Keratinocyte (primary cell): ENCODE data around the gene SFXN3. TPM values are rescaled to one million over a fixed set of nuclear protein-coding genes. Genes with fewer than 3 reads are reported as not detected.

Experiments used
- DNase-seq: peaks from one replicate; pipeline ENCODE4 v3.0.0-alpha.2; 2011; ENCODE audit warnings: low read depth, missing footprints, low spot score
- FAIRE-seq: peaks from 2 replicates; lab custom pipeline; 2011; peaks lifted over from hg19 to GRCh38; lab: Jason Lieb, UNC
- H2AFZ ChIP-seq: 2 replicates; pipeline ENCODE4 v1.6.0; 2012; ENCODE audit warnings: low read length, control low read depth, inconsistent platforms; ENCODE audit not compliant: control insufficient read depth
- H3K27ac ChIP-seq: 2 replicates; pipeline ENCODE4 v1.5.1; 2011; ENCODE audit warnings: low read length; ENCODE audit not compliant: control insufficient read depth, insufficient read depth
- H3K27me3 ChIP-seq: 3 replicates; pipeline ENCODE4 v1.6.0; 2011; ENCODE audit warnings: low read length; ENCODE audit not compliant: control insufficient read depth, insufficient read depth; ENCODE audit errors: extremely low read depth
- H3K36me3 ChIP-seq, 2 experiments: 2 replicates in 1 of 2; 3 replicates in 1 of 2; pipeline ENCODE4 v1.5.1; 2011; ENCODE audit warnings: low read length in 2 of 2, mild to moderate bottlenecking in 1 of 2; ENCODE audit not compliant: control insufficient read depth in 2 of 2, insufficient read depth in 2 of 2; ENCODE audit errors: extremely low read depth in 1 of 2
- H3K4me1 ChIP-seq: 3 replicates; pipeline ENCODE4 v1.5.1; 2011; ENCODE audit warnings: low read length; ENCODE audit not compliant: control insufficient read depth, insufficient read depth; ENCODE audit errors: extremely low read depth
- H3K4me2 ChIP-seq: 3 replicates; pipeline ENCODE4 v1.6.0; 2011; ENCODE audit warnings: low read depth, low read length; ENCODE audit not compliant: control insufficient read depth, insufficient read depth; ENCODE audit errors: extremely low read depth
- H3K4me3 ChIP-seq, 3 experiments: fragments of 200-600 bp in 1 of 3; sonication (generic) in 1 of 3; 2 replicates in 2 of 3; 3 replicates in 1 of 3; pipeline ENCODE4 v1.5.1; 2011 to 2016; ENCODE audit warnings: low read length in 3 of 3, mild to moderate bottlenecking in 3 of 3, control low read depth in 2 of 3, inconsistent platforms in 1 of 3, low read depth in 1 of 3, mixed read lengths in 1 of 3, mixed run types in 1 of 3, moderate library complexity in 1 of 3; ENCODE audit not compliant: control insufficient read depth in 2 of 3, insufficient read depth in 2 of 3; ENCODE audit errors: extremely low read depth in 1 of 3
- H3K79me2 ChIP-seq: 2 replicates; pipeline ENCODE4 v1.6.0; 2012; ENCODE audit warnings: low read length; ENCODE audit not compliant: control insufficient read depth, insufficient read depth
- H3K9ac ChIP-seq: 3 replicates; pipeline ENCODE4 v1.6.0; 2011; ENCODE audit warnings: low read length; ENCODE audit not compliant: control insufficient read depth, insufficient read depth; ENCODE audit errors: extremely low read depth
- H3K9me1 ChIP-seq: 3 replicates; pipeline ENCODE4 v1.6.0; 2011; ENCODE audit warnings: low read length; ENCODE audit not compliant: control insufficient read depth, insufficient read depth; ENCODE audit errors: extremely low read depth
- H3K9me3 ChIP-seq: 2 replicates; pipeline ENCODE4 v1.5.1; 2012; ENCODE audit warnings: low read depth, low read length; ENCODE audit not compliant: control insufficient read depth
- H4K20me1 ChIP-seq: 3 replicates; pipeline ENCODE4 v1.6.0; 2011; ENCODE audit warnings: low read length; ENCODE audit not compliant: control insufficient read depth, insufficient read depth; ENCODE audit errors: extremely low read depth
- EZH2 ChIP-seq: IDR thresholded peaks from one replicate; pipeline ENCODE4 v1.6.1; 2012; ENCODE audit warnings: inconsistent platforms, mild to moderate bottlenecking, low read length, moderate library complexity
- dilution Hi-C: fragments of 300-500 bp; cut with MboI; formaldehyde crosslinking; loops from one replicate; pipeline ENCODE4 v1.7.0; 2020; ENCODE audit warnings: low sequenced_read_pairs; ENCODE audit not compliant: extremely low pct_ligation_motif_present
- polyA plus RNA-seq, 5 experiments: library from polyadenylated mRNA; depleted of rRNA in 3 of 5; stranded (reverse) in 3 of 5; stranded (forward) in 1 of 5; unstranded in 1 of 5; fragments of >200 nt; gene quantifications; 1 replicate in 1 of 5; 2 replicates in 3 of 5; 3 replicates in 1 of 5; pipeline versions ENCODE4 v1.2.1 to v1.2.3, GENCODE V29; 2011 to 2012; ENCODE audit warnings: missing spikeins in 2 of 5, low read depth in 1 of 5, low replicate concordance in 1 of 5
- TF ChIP-seq, protein P1 (sequence below), 3 experiments: IDR thresholded peaks in 1 of 3; conservative IDR thresholded peaks in 1 of 3; optimal IDR thresholded peaks in 1 of 3; 2 replicates in 2 of 3; 3 replicates in 1 of 3; pipeline versions ENCODE3 to v1.5.1; 2011; ENCODE audit warnings: low read length in 3 of 3, mild to moderate bottlenecking in 3 of 3, moderate library complexity in 2 of 3, control low read depth in 1 of 3, inconsistent platforms in 1 of 3; ENCODE audit not compliant: insufficient read depth in 2 of 3; ENCODE audit errors: extremely low read depth in 1 of 3

Gene SFXN3
- polyA plus RNA-seq, 1 donor (not counting 4 experiments of a cell fraction or from before 2014, with no cell fraction given): 77.0 TPM

DNA sequence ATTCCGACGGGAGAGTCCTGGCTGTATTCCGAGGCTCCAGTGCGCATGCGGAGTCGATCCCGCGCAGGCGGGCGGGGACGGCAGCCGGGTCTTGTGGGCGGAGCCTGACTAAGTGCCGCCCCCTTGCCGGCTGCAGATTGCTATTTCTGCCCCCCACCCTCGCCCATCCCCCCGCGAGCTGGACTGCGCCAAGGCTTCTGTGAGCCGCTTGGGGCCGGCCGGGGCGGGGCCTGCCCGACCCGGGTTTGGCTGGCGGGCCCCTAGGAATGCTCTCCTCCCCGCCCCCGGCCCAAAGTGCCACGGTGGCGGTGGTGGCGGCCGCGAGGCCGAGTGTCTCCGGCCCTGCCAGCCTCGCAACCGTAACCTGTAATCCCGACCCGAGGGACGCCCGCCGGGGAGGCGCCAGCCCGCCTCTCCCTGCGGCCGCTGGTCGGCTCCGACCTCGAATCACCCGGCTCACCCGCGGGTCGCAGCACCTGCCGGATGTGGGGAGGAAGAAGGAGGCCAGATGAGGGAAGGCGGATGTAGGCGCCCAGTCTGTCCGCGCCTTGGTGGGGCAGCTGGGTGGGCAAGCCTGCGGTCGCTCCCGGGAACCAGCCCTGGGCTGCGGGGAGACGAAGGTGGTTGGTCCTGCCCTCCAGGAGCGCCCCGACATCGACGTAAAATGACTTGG lies 30.1 kb downstream of the SFXN3 start:
- Histone ChIP-seq H3K9me1 (no peaks in the 10 kb centered on the region), H3K36me3 (no peaks in the 10 kb centered on the region), H3K4me1 (peaks cover 19% of the 10 kb centered on the region), H3K9ac (peak overlapping the region; percentile 98), H3K79me2 (peaks cover 6% of the 10 kb centered on the region), H4K20me1 (no peaks in the 10 kb centered on the region), H3K4me3 (peak overlapping the region; percentile 85 to 96 (median 95)), H3K9me3 (no peaks in the 10 kb centered on the region), H2AFZ (peak overlapping the region; percentile 100), H3K4me2 (peak overlapping the region; percentile 96), H3K27ac (peak overlapping the region; percentile 97), H3K27me3 (peaks cover 26% of the 10 kb centered on the region)
- no peak for DNase-seq
- no peak for FAIRE-seq
- TF ChIP-seq, protein P1, sequence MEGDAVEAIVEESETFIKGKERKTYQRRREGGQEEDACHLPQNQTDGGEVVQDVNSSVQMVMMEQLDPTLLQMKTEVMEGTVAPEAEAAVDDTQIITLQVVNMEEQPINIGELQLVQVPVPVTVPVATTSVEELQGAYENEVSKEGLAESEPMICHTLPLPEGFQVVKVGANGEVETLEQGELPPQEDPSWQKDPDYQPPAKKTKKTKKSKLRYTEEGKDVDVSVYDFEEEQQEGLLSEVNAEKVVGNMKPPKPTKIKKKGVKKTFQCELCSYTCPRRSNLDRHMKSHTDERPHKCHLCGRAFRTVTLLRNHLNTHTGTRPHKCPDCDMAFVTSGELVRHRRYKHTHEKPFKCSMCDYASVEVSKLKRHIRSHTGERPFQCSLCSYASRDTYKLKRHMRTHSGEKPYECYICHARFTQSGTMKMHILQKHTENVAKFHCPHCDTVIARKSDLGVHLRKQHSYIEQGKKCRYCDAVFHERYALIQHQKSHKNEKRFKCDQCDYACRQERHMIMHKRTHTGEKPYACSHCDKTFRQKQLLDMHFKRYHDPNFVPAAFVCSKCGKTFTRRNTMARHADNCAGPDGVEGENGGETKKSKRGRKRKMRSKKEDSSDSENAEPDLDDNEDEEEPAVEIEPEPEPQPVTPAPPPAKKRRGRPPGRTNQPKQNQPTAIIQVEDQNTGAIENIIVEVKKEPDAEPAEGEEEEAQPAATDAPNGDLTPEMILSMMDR (optimal IDR thresholded peaks at IDR 0.05 in 1 of 3, IDR thresholded peaks at IDR 0.05 in 1 of 3, conservative IDR thresholded peaks at IDR 0.05 in 1 of 3; ENCODE audit: extremely low read depth in 1 of 3, insufficient read depth in 2 of 3, low read length in 3 of 3): no peak
- TF ChIP-seq EZH2: no peak
- dilution Hi-C loops: no loop called here

DNA sequence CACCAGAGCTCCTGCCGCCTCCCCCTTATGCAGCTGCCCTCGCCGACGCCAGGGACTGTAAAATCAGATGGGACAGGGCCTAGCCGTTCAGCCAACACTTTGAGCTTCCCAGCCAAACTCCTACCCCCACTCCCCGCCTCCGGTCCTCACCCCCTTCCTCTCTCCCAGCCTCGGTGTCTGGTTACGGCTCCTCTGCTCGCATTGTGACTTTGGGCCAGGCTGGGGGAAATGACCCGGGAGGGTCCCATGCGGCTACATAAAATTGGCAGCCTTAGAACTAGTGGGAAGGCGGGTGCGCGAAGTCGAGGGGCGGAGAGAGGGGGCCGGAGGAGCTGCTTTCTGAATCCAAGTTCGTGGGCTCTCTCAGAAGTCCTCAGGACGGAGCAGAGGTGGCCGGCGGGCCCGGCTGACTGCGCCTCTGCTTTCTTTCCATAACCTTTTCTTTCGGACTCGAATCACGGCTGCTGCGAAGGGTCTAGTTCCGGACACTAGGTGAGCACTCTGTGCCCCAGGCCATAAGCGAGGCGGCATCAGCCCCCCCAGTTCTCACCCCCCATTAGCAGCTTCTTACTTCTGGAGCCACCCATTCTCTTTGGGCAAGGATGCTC lies 30.7 kb downstream of the SFXN3 start, which contains the start of gene KAZALD1:
Gene KAZALD1 (plus strand): TSS at position 366 of the 608 bp plus-strand sequence. CDS start 604 bp downstream, outside the sequence.
- peaks cover 25% of the 10 kb centered on the region for H3K4me1 ChIP-seq
- FAIRE-seq: no peak
- DNase-seq: no peak

More for the DNA sequence above, 30.7 kb downstream of the SFXN3 start, which contains the start of gene KAZALD1:
- H3K79me2 ChIP-seq: peaks cover 6% of the 10 kb centered on the region
- no peaks in the 10 kb centered on the region for H3K9me1 ChIP-seq
- H3K4me3 ChIP-seq: peak within 1 kb of the TSS; percentile 85 to 96 (median 95)
- peak within 1 kb of the TSS; percentile 98 for H3K9ac ChIP-seq
- H3K27ac ChIP-seq: peak within 1 kb of the TSS; percentile 97
- no peak for TF ChIP-seq EZH2
- TF ChIP-seq, protein P1 (optimal IDR thresholded peaks at IDR 0.05 in 1 of 3, IDR thresholded peaks at IDR 0.05 in 1 of 3, conservative IDR thresholded peaks at IDR 0.05 in 1 of 3; ENCODE audit: extremely low read depth in 1 of 3, insufficient read depth in 2 of 3, low read length in 3 of 3): no peak
- no peaks in the 10 kb centered on the region for H3K36me3 ChIP-seq
- peak within 1 kb of the TSS; percentile 96 for H3K4me2 ChIP-seq
- H4K20me1 ChIP-seq: no peaks in the 10 kb centered on the region
- H3K27me3 ChIP-seq: peaks cover 26% of the 10 kb centered on the region
- peak within 1 kb of the TSS; percentile 100 for H2AFZ ChIP-seq
- no peaks in the 10 kb centered on the region for H3K9me3 ChIP-seq
- dilution Hi-C loops: no loop called here
